Heart left ventricle (tissue), 16 donors: Measurements from ENCODE around the gene CABLES1. TPM values are rescaled to one million over a fixed set of nuclear protein-coding genes. Genes with fewer than 3 reads are reported as not detected.
A peak's percentile ranks its signal among the peaks of the same experiment; 100 is the strongest.

Source experiments
- ATAC-seq, 4 donors: fragments of 200-7000 bp; cut with Tn5 transposase; one replicate each; pipeline ENCODE4 v1.9.1; 2020 to 2022; ENCODE audit warnings: moderate library complexity in 4 of 4, mild to moderate bottlenecking in 3 of 4, moderate number of reproducible peaks in 1 of 4
- DNase-seq, 5 donors: peaks; one replicate each; pipeline ENCODE4 v3.0.0-alpha.2; 2020
- H3K27ac ChIP-seq, 12 donors: fragments of 200-600 bp; sonication (generic) in 4 of 12; one replicate each; pipeline versions ENCODE4 v1.5.0 to v1.8.0; 2016 to 2022; ENCODE audit warnings: mild to moderate bottlenecking in 2 of 12
- H3K27me3 ChIP-seq, 9 donors: fragments of 200-600 bp; sonication (generic) in 2 of 9; one replicate each; pipeline versions ENCODE4 v1.5.1 to v1.8.0; 2016 to 2022; ENCODE audit warnings: mild to moderate bottlenecking in 3 of 9
- H3K36me3 ChIP-seq, 9 donors: fragments of 200-600 bp; sonication (generic) in 2 of 9; one replicate each; pipeline versions ENCODE4 v1.5.0 to v1.8.0; 2018 to 2022; ENCODE audit warnings: mild to moderate bottlenecking in 2 of 9
- H3K4me1 ChIP-seq, 12 donors: fragments of 200-600 bp; sonication (generic) in 4 of 12; one replicate each; pipeline versions ENCODE4 v1.5.0 to v1.8.0; 2016 to 2022; ENCODE audit warnings: mild to moderate bottlenecking in 3 of 12
- H3K4me3 ChIP-seq, 12 donors: fragments of 200-600 bp; sonication (generic) in 4 of 12; one replicate each; pipeline versions ENCODE4 v1.5.0 to v1.8.0; 2017 to 2022; ENCODE audit warnings: mild to moderate bottlenecking in 9 of 12, moderate library complexity in 4 of 12
- H3K9me3 ChIP-seq, 12 donors: fragments of 200-600 bp; sonication (generic) in 4 of 12; one replicate each; pipeline versions ENCODE4 v1.5.0 to v1.8.0; 2016 to 2022; ENCODE audit warnings: mild to moderate bottlenecking in 1 of 12
- CTCF ChIP-seq, 12 donors: fragments of 200-600 bp; sonication (generic) in 4 of 12; IDR thresholded peaks; one replicate each; pipeline versions ENCODE4 v1.5.0 to v1.8.0; 2018 to 2022; ENCODE audit warnings: antibody characterized with exemption in 12 of 12, mild to moderate bottlenecking in 5 of 12
- POLR2A ChIP-seq, 2 donors: fragments of 450-650 bp; IDR thresholded peaks; one replicate each; pipeline ENCODE4 v1.6.1; 2017; ENCODE audit warnings: antibody characterized with exemption in 2 of 2, mild to moderate bottlenecking in 2 of 2, moderate library complexity in 2 of 2
- WGBS, 4 donors: extraction: QIAGEN DNeasy Blood & Tissue Kit in 2 of 4; methylation state at CpG; one replicate each; pipeline versions ENCODE4 v1.1.5 to v1.1.7; 2013 to 2018; 5-methylcytosine and 5-hydroxymethylcytosine counted together
- intact Hi-C, 10 donors: fragments of 100-400 bp; cut with DNase I; formaldehyde crosslinking; loops; one replicate each; pipeline versions ENCODE4 v1.11.1 to v1.14.2; 2022
- polyA plus RNA-seq, 2 donors: library from polyadenylated mRNA; stranded (reverse); fragments of 200-250 nt; gene quantifications; one replicate each; pipeline ENCODE4 v1.2.3, GENCODE V29; 2013
- total RNA-seq, 9 donors: library from RNA; depleted of rRNA in 2 of 9; stranded (reverse); fragments of >200 nt in 2 of 9; fragmentation: NEBNext Ultra II Directional in 3 of 9; extraction: Animal tissue kit (Norgen Biotek cat#: 25700) in 3 of 9; gene quantifications; one replicate each; pipeline versions ENCODE4 v1.1.0 to v1.2.4, GENCODE V29; 2016 to 2023
- donor health status: ischemic (EF 13 %, LVEDD 7.1; RV severe dilation, severe dysfunction).
- donor health status: healthy with polysubstance abuse.
- donor health status: DM: no; HTN: yes; CAD: no.
- donor health status: DM: no; HTN: no; CAD: no.
- donor health status: ischemic (EF 25% LVEDD 6.9; RV normal size, moderate dysfunction).
- donor health status: ischemic (EF 25% LVEDD 5.7; RV mildly dilated, moderate dysfunction).
- donor health status: healthy.
- donor health status: DM: yes; HTN: yes; CAD: no.
- donor health status: ischemic (EF 35%, LVEDD 5.7; RV mildly dilated, moderate dysfunction).
- donor health status: nonischemic (EF 11% LVEDD 7.7; RV severe dilation, severe dysfunction).
- donor health status: DM: yes; HTN: yes; CAD: no.
- donor health status: PGD.
- donor health status: ischemic (EF 29% LVEDD 5.4; RV normal size, mild dysfunction).
- donor health status: nonischemic (EF 23%, LVEDD 6.1; RV moderate dilation, normal function).

Gene CABLES1
- total and polyA plus RNA-seq, 11 donors: 0.28 to 7.2 (median 2.1) TPM

GRCh38 chr18:23142251-23142929, 7.1 kb downstream of the CABLES1 start:
- Histone ChIP-seq H3K4me1 (peaks cover 0 to 68% (median 28%) of the 10 kb centered on the region in 12 donors), H3K4me3 (no peak overlapping the region), H3K27me3 (peaks cover 0 to 13% (median 0%) of the 10 kb centered on the region in 9 donors), H3K36me3 (no peaks in the 10 kb centered on the region), H3K9me3 (no peaks in the 10 kb centered on the region), H3K27ac (peak overlapping the region in 3 of 12 donors; percentile 9 to 54 (median 16))
- no peak for ATAC-seq
- no peak for DNase-seq
- intact Hi-C loops: loop anchor here in 3 of 10 donors (5.0 to 10.0 kb wide), 3 partner anchors 50 to 72 kb away; no protein-coding TSS in a partner anchor
- WGBS, 4 donors: 65 to 79% (median 70%) methylated on average over 6 of the region's 6 CpGs
- TF ChIP-seq CTCF (IDR thresholded peaks at IDR 0.05) (no peak), POLR2A (IDR thresholded peaks at IDR 0.05) (no peak)

GRCh38 chr18:23143016-23143814, 7.9 kb downstream of the CABLES1 start:
- peak overlapping the region in 5 of 12 donors; percentile 8 to 60 (median 34) for H3K27ac ChIP-seq
- DNase-seq: peak in 1 of 5 donors; percentile 62
- peaks cover 0 to 5% (median 0%) of the 10 kb centered on the region in 9 donors for H3K27me3 ChIP-seq
- H3K36me3 ChIP-seq: no peaks in the 10 kb centered on the region
- peaks cover 0 to 61% (median 24%) of the 10 kb centered on the region in 12 donors for H3K4me1 ChIP-seq
- no peak for TF ChIP-seq POLR2A (IDR thresholded peaks at IDR 0.05)
- TF ChIP-seq CTCF (IDR thresholded peaks at IDR 0.05): no peak
- H3K4me3 ChIP-seq: no peak overlapping the region
- H3K9me3 ChIP-seq: no peaks in the 10 kb centered on the region
- ATAC-seq: peak in 3 of 4 donors; percentile 38 to 57 (median 44)
- 68 to 78% (median 77%) methylated on average over 10 of the region's 10 CpGs for WGBS, 4 donors
- intact Hi-C loops: loop anchor here in 3 of 10 donors (5.0 to 10.0 kb wide), 3 partner anchors 49 to 72 kb away; no protein-coding TSS in a partner anchor

GRCh38 chr18:23143815-23144261, 8.6 kb downstream of the CABLES1 start:
- 71 to 74% (median 73%) methylated on average over 9 of the region's 9 CpGs for WGBS, 4 donors
- intact Hi-C loops: loop anchor here in 3 of 10 donors (5.0 to 10.0 kb wide), 3 partner anchors 48 to 71 kb away; no protein-coding TSS in a partner anchor

More at GRCh38 chr18:23143815-23144261, 8.6 kb downstream of the CABLES1 start:
- H3K27ac ChIP-seq: peak overlapping the region in 6 of 12 donors; percentile 8 to 60 (median 36)
- no peaks in the 10 kb centered on the region for H3K9me3 ChIP-seq
- no peaks in the 10 kb centered on the region for H3K36me3 ChIP-seq
- TF ChIP-seq POLR2A (IDR thresholded peaks at IDR 0.05) (no peak), CTCF (IDR thresholded peaks at IDR 0.05) (no peak)
- H3K4me3 ChIP-seq: no peak overlapping the region
- H3K4me1 ChIP-seq: peaks cover 0 to 55% (median 18%) of the 10 kb centered on the region in 12 donors
- H3K27me3 ChIP-seq: peaks cover 0 to 4% (median 0%) of the 10 kb centered on the region in 9 donors
- DNase-seq (peak in 1 of 5 donors; percentile 38), ATAC-seq (peak in 3 of 4 donors; percentile 35 to 47 (median 40))
